Raji (cell line): Measurements from ENCODE around the gene MKX.

Experiments used
- POLR2A ChIP-seq: IDR thresholded peaks from 2 replicates; pipeline ENCODE4 v1.6.1; 2011; ENCODE audit warnings: low read depth, low read length, control low read depth; ENCODE audit not compliant: insufficient read depth

MKX gene

GRCh38 chr10:27717224-27717623, 28.4 kb downstream of the MKX start:
- no peak for TF ChIP-seq POLR2A

GRCh38 chr10:27716521-27716920, 29.1 kb downstream of the MKX start:
- TF ChIP-seq POLR2A, result no peak

- TF ChIP-seq POLR2A, result no peak
These were observed 30.1 kb downstream of the MKX start for GRCh38 chr10:27715505-27715904.

GRCh38 chr10:27714349-27714748, 31.3 kb downstream of the MKX start:
- no peak for TF ChIP-seq POLR2A

- TF ChIP-seq POLR2A, result no peak
These were observed 31.7 kb downstream of the MKX start for GRCh38 chr10:27713941-27714340.

GRCh38 chr10:27710014-27710413, 35.6 kb downstream of the MKX start:
- no peak for TF ChIP-seq POLR2A

GRCh38 chr10:27709304-27709703, 36.3 kb downstream of the MKX start:
- no peak for TF ChIP-seq POLR2A

GRCh38 chr10:27701938-27702537, 43.6 kb downstream of the MKX start:
- no peak for TF ChIP-seq POLR2A

- no peak for TF ChIP-seq POLR2A
These were observed 45.8 kb downstream of the MKX start for GRCh38 chr10:27699776-27700175.

GRCh38 chr10:27698961-27699360, 46.7 kb downstream of the MKX start:
- no peak for TF ChIP-seq POLR2A

GRCh38 chr10:27696466-27696865, 49.2 kb downstream of the MKX start:
- no peak for TF ChIP-seq POLR2A

- TF ChIP-seq POLR2A, result no peak
These were observed 49.9 kb downstream of the MKX start for GRCh38 chr10:27695706-27696105.

GRCh38 chr10:27695088-27695487, 50.5 kb downstream of the MKX start:
- TF ChIP-seq POLR2A, result no peak

GRCh38 chr10:27692663-27693062, 53.0 kb downstream of the MKX start:
- no peak for TF ChIP-seq POLR2A

GRCh38 chr10:27688991-27689390, 56.6 kb downstream of the MKX start:
- no peak for TF ChIP-seq POLR2A

GRCh38 chr10:27688276-27688675, 57.3 kb downstream of the MKX start:
- TF ChIP-seq POLR2A, result no peak

GRCh38 chr10:27687743-27688142, 57.9 kb downstream of the MKX start:
- TF ChIP-seq POLR2A, result no peak
